HepG2 (cell line): ENCODE measurements around the gene SLC1A3. TPM values are rescaled to one million over a fixed set of nuclear protein-coding genes. Genes with fewer than 3 reads are reported as not detected.

Experiments used
- ATAC-seq: fragments of 200-7000 bp; cut with Tn5 transposase; 3 replicates; pipeline ENCODE4 v1.9.1; 2020; ENCODE audit warnings: mild to moderate bottlenecking, moderate library complexity
- BruUV-seq: library from RNA; stranded (reverse); fragments of 400-500 nt; replicated peaks from 2 replicates; lab custom pipeline; 2021; lab: Mats Ljungman, UMichigan
- CTCF ChIA-PET: fragments of 300-600 bp; formaldehyde crosslinking; extraction: SDS; loops from one replicate; lab custom pipeline; 2021; ENCODE audit warnings: low total read pairs, inconsistent platforms, low intra/inter-chr PET ratio; lab: Yijun Ruan, JAX
- POLR2A ChIA-PET: fragments of 350-600 bp; sonication (Branson Sonifier 250); formaldehyde crosslinking; loops from one replicate; lab custom pipeline; 2020; ENCODE audit warnings: antibody characterized with exemption, inconsistent platforms; lab: Yijun Ruan, JAX
- DNase-seq: peaks from one replicate; pipeline ENCODE4 v3.0.0-alpha.2; 2015; ENCODE audit warnings: low spot score
- FAIRE-seq: peaks from 3 replicates; lab custom pipeline; 2011; peaks lifted over from hg19 to GRCh38; lab: Jason Lieb, UNC
- H2AFZ ChIP-seq: one replicate; pipeline ENCODE4 v1.6.1; 2011; ENCODE audit warnings: low read length, inconsistent platforms
- H3K27ac ChIP-seq: fragments of 300-600 bp; 3 replicates; pipeline ENCODE4 v1.8.0; 2011; ENCODE audit warnings: mixed run types, mild to moderate bottlenecking, mixed read lengths, low read length, inconsistent platforms; ENCODE audit not compliant: insufficient read depth; ENCODE audit errors: extremely low read length
- H3K27me3 ChIP-seq, 2 experiments: fragments of 200-600 bp in 1 of 2; 2 replicates in 1 of 2; 3 replicates in 1 of 2; pipeline versions ENCODE4 v1.6.0 to v1.8.0; 2011; ENCODE audit warnings: low read length in 2 of 2, mild to moderate bottlenecking in 2 of 2, moderate library complexity in 2 of 2, inconsistent platforms in 1 of 2; ENCODE audit not compliant: insufficient read depth in 2 of 2, control insufficient read depth in 1 of 2
- H3K36me3 ChIP-seq, 2 experiments: fragments of 200-600 bp in 1 of 2; replicated peaks in 1 of 2; 2 replicates in 1 of 2; 3 replicates in 1 of 2; pipeline versions ENCODE4 v1.5.1 to v1.8.0; 2011; ENCODE audit warnings: low read length in 2 of 2, inconsistent platforms in 1 of 2; ENCODE audit not compliant: insufficient read depth in 2 of 2, control insufficient read depth in 1 of 2
- H3K4me1 ChIP-seq: 2 replicates; pipeline ENCODE4 v1.5.1; 2012; ENCODE audit warnings: low read length, inconsistent platforms; ENCODE audit not compliant: insufficient read depth
- H3K4me2 ChIP-seq: 2 replicates; pipeline ENCODE4 v1.6.0; 2011; ENCODE audit warnings: low read depth, low read length, inconsistent platforms
- H3K4me3 ChIP-seq, 3 experiments: fragments of 200-600 bp in 1 of 3; sonication (generic), shearing (Covaris generic) in 1 of 3; replicated peaks in 1 of 3; 2 replicates each; pipeline ENCODE4 v1.5.1; 2011 to 2016; ENCODE audit warnings: low read length in 3 of 3, inconsistent platforms in 2 of 3, low read depth in 2 of 3, mild to moderate bottlenecking in 2 of 3, control low read depth in 1 of 3, mixed read lengths in 1 of 3; ENCODE audit not compliant: insufficient read depth in 1 of 3
- H3K79me2 ChIP-seq: one replicate; pipeline ENCODE4 v1.6.1; 2011; ENCODE audit warnings: low read length, inconsistent platforms; ENCODE audit not compliant: insufficient read depth
- H3K9ac ChIP-seq: 2 replicates; pipeline ENCODE4 v1.6.0; 2011; ENCODE audit warnings: mild to moderate bottlenecking, low read depth, low read length, inconsistent platforms; ENCODE audit not compliant: insufficient read depth
- H3K9me3 ChIP-seq: 2 replicates; pipeline ENCODE4 v1.5.1; 2012; ENCODE audit warnings: mild to moderate bottlenecking, low read length
- H4K20me1 ChIP-seq: 2 replicates; pipeline ENCODE4 v1.6.0; 2011; ENCODE audit warnings: inconsistent platforms, mild to moderate bottlenecking, low read length, moderate library complexity; ENCODE audit not compliant: insufficient read depth
- ELF1 ChIP-seq: sonication (generic); formaldehyde crosslinking; IDR thresholded peaks from 2 replicates; pipeline ENCODE4 v1.4.0; 2020; ENCODE audit warnings: missing genetic modification reagents
- ELF3 ChIP-seq: IDR thresholded peaks from 2 replicates; pipeline ENCODE4 v1.6.1; 2016; ENCODE audit warnings: missing genetic modification reagents, missing compliant biosample characterization
- PHF20 ChIP-seq: sonication (generic); formaldehyde crosslinking; IDR thresholded peaks from 2 replicates; pipeline ENCODE4 v1.5.0; 2020; ENCODE audit warnings: mild to moderate bottlenecking, missing genetic modification reagents
- POGZ ChIP-seq: sonication (generic); formaldehyde crosslinking; IDR thresholded peaks from 2 replicates; pipeline ENCODE4 v1.4.0; 2020; ENCODE audit warnings: mild to moderate bottlenecking, missing genetic modification reagents
- XRCC5 ChIP-seq: fragments of 200-400 bp; formaldehyde crosslinking; optimal IDR thresholded peaks from 2 replicates; pipeline ENCODE3; 2017; ENCODE audit warnings: mild to moderate bottlenecking, low read length
- ZMYM3 ChIP-seq: sonication (generic); formaldehyde crosslinking; IDR thresholded peaks from 2 replicates; pipeline ENCODE4 v1.5.1; 2020; ENCODE audit warnings: mild to moderate bottlenecking, missing genetic modification reagents
- ZNF101 ChIP-seq: sonication (generic); formaldehyde crosslinking; IDR thresholded peaks from 2 replicates; pipeline ENCODE4 v1.4.0; 2020; ENCODE audit warnings: mild to moderate bottlenecking, low read depth, missing genetic modification reagents, borderline replicate concordance
- ZNF572 ChIP-seq: sonication (generic); formaldehyde crosslinking; IDR thresholded peaks from 2 replicates; pipeline ENCODE4 v1.5.1; 2020; ENCODE audit warnings: mild to moderate bottlenecking, missing genetic modification reagents
- ZNF749 ChIP-seq: sonication (generic); formaldehyde crosslinking; IDR thresholded peaks from 2 replicates; pipeline ENCODE4 v1.8.0; 2022; ENCODE audit warnings: mild to moderate bottlenecking, missing genetic modification reagents, moderate library complexity, borderline replicate concordance
- WGBS: methylation state at CpG from one replicate; pipeline ENCODE4 v1.1.6; 2017; ENCODE audit warnings: low lambda C conversion rate; 5-methylcytosine and 5-hydroxymethylcytosine counted together
- in situ Hi-C: cut with HindIII; loops from 2 replicates; pipeline ENCODE4 v1.10.0; 2017; ENCODE audit warnings: low pct_unique_long_range_greater_than_20kb; ENCODE audit not compliant: extremely low pct_ligation_motif_present
- intact Hi-C: fragments of 100-400 bp; cut with micrococcal nuclease; formaldehyde crosslinking; loops from one replicate; pipeline ENCODE4 v1.10.0; 2022; ENCODE audit not compliant: unreplicated experiment
- polyA plus RNA-seq, 8 experiments: library from polyadenylated mRNA; depleted of rRNA in 3 of 8; stranded (reverse) in 7 of 8; unstranded in 1 of 8; fragments of >200 nt; fragmentation: Illumina TruSeq in 4 of 8; extraction: Trizol in 4 of 8; gene quantifications; 2 replicates each; pipeline versions ENCODE4 v1.2.1 to v1.2.3, GENCODE V29; 2011 to 2016; ENCODE audit warnings: low read depth in 4 of 8, missing spikeins in 1 of 8, mixed read lengths in 1 of 8; ENCODE audit not compliant: insufficient read depth in 1 of 8
- total RNA-seq, 5 experiments: library from RNA; depleted of rRNA; stranded (reverse); fragments of >200 nt; fragmentation: Illumina TruSeq; extraction: Trizol; gene quantifications; 2 replicates each; pipeline ENCODE4 v1.2.3, GENCODE V29; 2016; ENCODE audit warnings: low read depth in 1 of 5
- TF ChIP-seq, protein P1 (sequence below): sonication (generic); formaldehyde crosslinking; IDR thresholded peaks from 2 replicates; pipeline ENCODE4 v1.4.0; 2020; ENCODE audit warnings: missing genetic modification reagents
- TF ChIP-seq, protein P2 (sequence below), 2 experiments: fragments of 450-650 bp in 1 of 2; sonication (generic) in 1 of 2; formaldehyde crosslinking; IDR thresholded peaks; 2 replicates each; pipeline versions ENCODE4 v1.5.0 to v1.8.0; 2020 to 2022; ENCODE audit warnings: mild to moderate bottlenecking in 1 of 2, missing genetic modification reagents in 1 of 2
- TF ChIP-seq, protein P3 (sequence below): IDR thresholded peaks from 2 replicates; pipeline ENCODE4 v1.4.0; 2020; ENCODE audit warnings: mild to moderate bottlenecking, missing genetic modification reagents
- TF ChIP-seq, protein P4 (sequence below): IDR thresholded peaks from 2 replicates; pipeline ENCODE4 v1.6.1; 2012; ENCODE audit warnings: inconsistent platforms

The SLC1A3 gene
- total and polyA plus RNA-seq, 2 of the 13 experiments (the other 11 are each of a cell fraction or from before 2014, with no cell fraction given): 0.09 TPM; not detected in 1

DNA sequence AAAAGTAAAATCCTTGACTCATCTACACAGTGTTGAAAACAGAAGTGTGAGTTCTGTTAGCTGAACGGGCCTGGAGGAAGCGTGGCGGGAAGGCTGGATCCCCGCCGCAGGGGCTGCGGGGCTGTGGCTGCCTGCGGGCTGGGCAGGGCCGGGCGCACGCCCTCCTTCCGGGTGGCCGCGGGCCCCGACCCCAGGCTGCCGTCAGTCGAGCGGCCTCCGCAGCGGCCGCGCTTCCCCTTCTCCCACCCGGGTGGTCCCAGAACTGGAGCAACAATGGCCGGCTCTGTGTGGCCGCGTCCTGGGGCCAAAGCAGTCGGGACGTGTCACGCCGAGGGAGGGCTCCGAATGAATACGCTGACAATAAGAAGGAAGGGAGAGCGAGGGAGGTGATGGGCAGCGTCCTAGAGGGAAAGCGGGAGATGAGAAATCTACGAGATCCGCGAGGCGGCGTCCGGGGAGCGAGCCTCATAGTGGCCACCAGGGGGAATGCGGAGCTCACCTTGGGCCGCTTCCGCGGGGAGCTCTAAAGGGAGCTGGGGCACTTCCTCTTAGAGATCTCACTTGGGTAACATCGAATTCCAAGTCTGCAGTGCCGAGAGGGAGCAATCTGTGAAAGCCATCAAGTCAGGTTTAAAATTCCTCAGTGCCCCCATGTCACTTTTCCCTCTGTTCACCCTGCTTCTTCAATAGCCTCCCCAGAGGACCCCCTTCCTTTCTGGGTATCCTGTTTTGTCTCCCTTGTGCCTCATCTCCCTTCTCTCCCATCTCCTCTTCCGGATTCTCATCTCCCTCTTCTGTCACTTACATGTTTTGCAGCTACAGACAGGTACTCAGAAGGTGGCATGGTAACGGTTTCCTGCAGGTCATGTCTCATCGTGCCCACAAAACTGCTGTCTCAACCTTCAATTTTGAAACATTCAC is 83.9 kb downstream of the SLC1A3 start:
- intact Hi-C loops (loop anchor here (2.0 to 10.0 kb wide), 2 partner anchors 512 to 616 kb away; no protein-coding TSS in a partner anchor), in situ Hi-C loops (loop anchor here (5.0 to 25.0 kb wide), 3 partner anchors 273 to 628 kb away; partner anchors contain the start of gene UGT3A2)
- Histone ChIP-seq H3K4me3 (peak overlapping the region; percentile 49 to 71 (median 51)), H3K79me2 (no peaks in the 10 kb centered on the region), H2AFZ (peak overlapping the region; percentile 92), H3K4me1 (peaks cover 4% of the 10 kb centered on the region; the same call in 1 of the 2 replicates), H3K9ac (peak overlapping the region; percentile 31; the same call in 1 of the 2 replicates), H3K9me3 (no peaks in the 10 kb centered on the region), H4K20me1 (no peaks in the 10 kb centered on the region), H3K27ac (no peak overlapping the region), H3K36me3 (no peaks in the 10 kb centered on the region), H3K27me3 (peaks cover 0 to 6% of the 10 kb centered on the region in 2 experiments; a peak in 1 of 5 replicates), H3K4me2 (peak overlapping the region; percentile 92)
- ATAC-seq (peak; percentile 96), DNase-seq (peak; percentile 53), FAIRE-seq (no peak)
- BruUV-seq: no TSS peak
- 4% methylated on average over 26 of the region's 50 CpGs for WGBS
- POLR2A ChIA-PET: interaction anchor here (0.7 kb wide), 1 partner anchor 448 kb away, joined by 5 read pairs; the partner anchor contains the start of gene NADK2
- CTCF ChIA-PET: no interaction called here
- TF ChIP-seq ELF1 (CRISPR knock-in tag) (peak; percentile 68), ELF3 (CRISPR knock-in tag) (peak; percentile 62; the same call in 1 of the 2 replicates), ZMYM3 (CRISPR knock-in tag) (no peak), ZNF572 (CRISPR knock-in tag) (no peak), PHF20 (CRISPR knock-in tag) (peak; percentile 54), ZNF749 (CRISPR knock-in tag) (no peak), POGZ (CRISPR knock-in tag) (peak; percentile 90), ZNF101 (CRISPR knock-in tag) (no peak), XRCC5 (peak; percentile 91)
- TF ChIP-seq, protein P1, sequence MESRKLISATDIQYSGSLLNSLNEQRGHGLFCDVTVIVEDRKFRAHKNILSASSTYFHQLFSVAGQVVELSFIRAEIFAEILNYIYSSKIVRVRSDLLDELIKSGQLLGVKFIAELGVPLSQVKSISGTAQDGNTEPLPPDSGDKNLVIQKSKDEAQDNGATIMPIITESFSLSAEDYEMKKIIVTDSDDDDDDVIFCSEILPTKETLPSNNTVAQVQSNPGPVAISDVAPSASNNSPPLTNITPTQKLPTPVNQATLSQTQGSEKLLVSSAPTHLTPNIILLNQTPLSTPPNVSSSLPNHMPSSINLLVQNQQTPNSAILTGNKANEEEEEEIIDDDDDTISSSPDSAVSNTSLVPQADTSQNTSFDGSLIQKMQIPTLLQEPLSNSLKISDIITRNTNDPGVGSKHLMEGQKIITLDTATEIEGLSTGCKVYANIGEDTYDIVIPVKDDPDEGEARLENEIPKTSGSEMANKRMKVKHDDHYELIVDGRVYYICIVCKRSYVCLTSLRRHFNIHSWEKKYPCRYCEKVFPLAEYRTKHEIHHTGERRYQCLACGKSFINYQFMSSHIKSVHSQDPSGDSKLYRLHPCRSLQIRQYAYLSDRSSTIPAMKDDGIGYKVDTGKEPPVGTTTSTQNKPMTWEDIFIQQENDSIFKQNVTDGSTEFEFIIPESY (CRISPR knock-in tag): peak; percentile 56; the same call in 1 of the 2 replicates
- TF ChIP-seq, protein P2, sequence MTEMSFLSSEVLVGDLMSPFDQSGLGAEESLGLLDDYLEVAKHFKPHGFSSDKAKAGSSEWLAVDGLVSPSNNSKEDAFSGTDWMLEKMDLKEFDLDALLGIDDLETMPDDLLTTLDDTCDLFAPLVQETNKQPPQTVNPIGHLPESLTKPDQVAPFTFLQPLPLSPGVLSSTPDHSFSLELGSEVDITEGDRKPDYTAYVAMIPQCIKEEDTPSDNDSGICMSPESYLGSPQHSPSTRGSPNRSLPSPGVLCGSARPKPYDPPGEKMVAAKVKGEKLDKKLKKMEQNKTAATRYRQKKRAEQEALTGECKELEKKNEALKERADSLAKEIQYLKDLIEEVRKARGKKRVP (CRISPR knock-in tag; IDR thresholded peaks at IDR 0.05): no peak
- TF ChIP-seq, protein P3, sequence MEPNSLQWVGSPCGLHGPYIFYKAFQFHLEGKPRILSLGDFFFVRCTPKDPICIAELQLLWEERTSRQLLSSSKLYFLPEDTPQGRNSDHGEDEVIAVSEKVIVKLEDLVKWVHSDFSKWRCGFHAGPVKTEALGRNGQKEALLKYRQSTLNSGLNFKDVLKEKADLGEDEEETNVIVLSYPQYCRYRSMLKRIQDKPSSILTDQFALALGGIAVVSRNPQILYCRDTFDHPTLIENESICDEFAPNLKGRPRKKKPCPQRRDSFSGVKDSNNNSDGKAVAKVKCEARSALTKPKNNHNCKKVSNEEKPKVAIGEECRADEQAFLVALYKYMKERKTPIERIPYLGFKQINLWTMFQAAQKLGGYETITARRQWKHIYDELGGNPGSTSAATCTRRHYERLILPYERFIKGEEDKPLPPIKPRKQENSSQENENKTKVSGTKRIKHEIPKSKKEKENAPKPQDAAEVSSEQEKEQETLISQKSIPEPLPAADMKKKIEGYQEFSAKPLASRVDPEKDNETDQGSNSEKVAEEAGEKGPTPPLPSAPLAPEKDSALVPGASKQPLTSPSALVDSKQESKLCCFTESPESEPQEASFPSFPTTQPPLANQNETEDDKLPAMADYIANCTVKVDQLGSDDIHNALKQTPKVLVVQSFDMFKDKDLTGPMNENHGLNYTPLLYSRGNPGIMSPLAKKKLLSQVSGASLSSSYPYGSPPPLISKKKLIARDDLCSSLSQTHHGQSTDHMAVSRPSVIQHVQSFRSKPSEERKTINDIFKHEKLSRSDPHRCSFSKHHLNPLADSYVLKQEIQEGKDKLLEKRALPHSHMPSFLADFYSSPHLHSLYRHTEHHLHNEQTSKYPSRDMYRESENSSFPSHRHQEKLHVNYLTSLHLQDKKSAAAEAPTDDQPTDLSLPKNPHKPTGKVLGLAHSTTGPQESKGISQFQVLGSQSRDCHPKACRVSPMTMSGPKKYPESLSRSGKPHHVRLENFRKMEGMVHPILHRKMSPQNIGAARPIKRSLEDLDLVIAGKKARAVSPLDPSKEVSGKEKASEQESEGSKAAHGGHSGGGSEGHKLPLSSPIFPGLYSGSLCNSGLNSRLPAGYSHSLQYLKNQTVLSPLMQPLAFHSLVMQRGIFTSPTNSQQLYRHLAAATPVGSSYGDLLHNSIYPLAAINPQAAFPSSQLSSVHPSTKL (CRISPR knock-in tag): peak; percentile 23; the same call in 1 of the 2 replicates
- TF ChIP-seq, protein P4, sequence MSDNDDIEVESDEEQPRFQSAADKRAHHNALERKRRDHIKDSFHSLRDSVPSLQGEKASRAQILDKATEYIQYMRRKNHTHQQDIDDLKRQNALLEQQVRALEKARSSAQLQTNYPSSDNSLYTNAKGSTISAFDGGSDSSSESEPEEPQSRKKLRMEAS: peak; percentile 50; the same call in 1 of the 2 replicates
